Non-pigmented ciliary epithelial cell (primary cell): ENCODE measurements around the gene RBFOX2.
A peak's percentile ranks its signal among the peaks of the same experiment; 100 is the strongest.
"Not testable (repeated sequence)": the region's sequence is repeated elsewhere in the genome, so short reads cannot be mapped to it uniquely, and the experiment has no call there.

Experiments used
- DNase-seq: peaks from one replicate; pipeline ENCODE4 v3.0.0-alpha.2; 2010; ENCODE audit warnings: low read depth

RBFOX2 gene

DNA sequence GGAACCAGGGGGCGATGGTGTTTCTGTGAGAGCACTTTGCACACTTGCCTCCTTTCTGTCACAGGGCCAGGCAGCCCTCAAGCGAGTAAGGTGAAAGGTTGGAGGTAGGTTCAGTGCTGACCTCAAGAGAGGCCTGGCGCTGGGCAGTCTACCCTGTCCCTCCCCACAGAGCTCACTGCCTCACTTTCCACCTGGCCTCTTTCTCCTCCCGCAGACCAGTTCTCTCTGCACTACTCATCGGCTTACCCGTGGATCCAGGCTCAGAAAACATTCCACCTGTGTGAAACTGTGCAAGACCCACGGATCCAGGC is 294.2 kb downstream of the RBFOX2 start:
- no peak for DNase-seq

GRCh38 chr22:35733791-35734516 is 294.7 kb downstream of the RBFOX2 start:
- no peak for DNase-seq

DNA sequence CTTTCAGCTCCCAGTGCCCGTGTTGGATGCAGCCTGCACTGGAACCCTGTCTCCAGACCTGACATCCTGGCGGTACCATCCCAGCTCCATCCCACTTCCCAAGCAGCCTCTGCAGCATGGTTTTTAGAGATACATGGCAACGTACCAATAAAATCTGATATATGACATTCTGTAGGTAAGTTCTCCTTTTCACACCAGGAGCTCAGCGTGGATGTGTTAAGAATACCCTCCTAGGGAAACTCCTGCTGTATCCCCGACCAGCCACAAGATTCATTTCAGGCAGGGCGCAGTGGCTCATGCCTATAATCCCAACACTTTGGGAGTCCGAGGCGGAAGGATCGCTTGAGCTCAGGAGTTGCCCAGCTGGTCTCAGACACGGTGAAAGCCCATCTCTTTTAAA is 295.6 kb downstream of the RBFOX2 start:
- DNase-seq = no peak

- no peak for DNase-seq
These were observed 296.5 kb downstream of the RBFOX2 start for GRCh38 chr22:35732116-35732515.

- DNase-seq = no peak
These were observed 297.3 kb downstream of the RBFOX2 start for GRCh38 chr22:35731321-35731720.

DNA sequence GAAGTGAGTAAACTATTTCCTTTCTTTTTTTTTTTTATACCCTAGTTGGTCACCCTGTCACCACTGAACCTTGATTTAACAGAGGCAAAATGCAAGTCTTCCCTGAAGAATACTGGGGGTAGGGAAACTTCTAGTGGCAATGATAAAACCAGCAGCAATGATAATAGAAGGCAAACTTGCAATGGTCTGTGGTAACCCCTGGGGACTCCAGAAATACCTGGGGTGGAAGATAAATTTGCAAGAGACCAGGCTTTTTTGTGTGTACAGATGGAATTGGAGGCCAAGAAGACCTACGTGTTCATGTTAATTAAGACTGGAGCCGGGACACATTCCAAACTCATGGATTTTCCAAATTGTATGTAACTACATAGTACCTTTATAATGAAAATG is 299.3 kb downstream of the RBFOX2 start:
- no peak for DNase-seq

GRCh38 chr22:35728639-35729308 is 299.9 kb downstream of the RBFOX2 start:
- no peak for DNase-seq

GRCh38 chr22:35727436-35727835 is 301.2 kb downstream of the RBFOX2 start:
- no peak for DNase-seq

DNA sequence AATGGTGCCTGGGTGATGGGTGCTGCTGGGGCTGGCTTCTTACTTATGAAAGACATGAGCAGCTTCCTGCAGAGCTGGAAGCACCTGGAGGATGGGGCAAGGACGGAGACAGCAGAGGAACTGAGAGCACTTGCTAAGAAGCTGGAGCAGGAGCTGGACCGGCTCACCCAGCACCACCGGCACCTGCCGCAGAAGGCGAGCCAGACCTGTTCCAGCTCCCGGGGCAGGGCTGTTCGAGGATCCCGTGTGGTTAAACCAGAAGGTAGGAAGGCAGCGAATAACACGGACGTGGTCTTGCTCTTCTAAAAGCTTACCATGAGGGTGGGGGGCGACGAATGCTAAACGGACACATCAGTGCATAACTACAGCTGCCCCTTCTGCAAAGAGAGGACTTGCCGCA is 301.7 kb downstream of the RBFOX2 start:
- DNase-seq = no peak

- DNase-seq = no peak
These were observed 302.2 kb downstream of the RBFOX2 start for GRCh38 chr22:35726398-35726797.

GRCh38 chr22:35725521-35725920 is 303.1 kb downstream of the RBFOX2 start:
- DNase-seq = no peak

DNA sequence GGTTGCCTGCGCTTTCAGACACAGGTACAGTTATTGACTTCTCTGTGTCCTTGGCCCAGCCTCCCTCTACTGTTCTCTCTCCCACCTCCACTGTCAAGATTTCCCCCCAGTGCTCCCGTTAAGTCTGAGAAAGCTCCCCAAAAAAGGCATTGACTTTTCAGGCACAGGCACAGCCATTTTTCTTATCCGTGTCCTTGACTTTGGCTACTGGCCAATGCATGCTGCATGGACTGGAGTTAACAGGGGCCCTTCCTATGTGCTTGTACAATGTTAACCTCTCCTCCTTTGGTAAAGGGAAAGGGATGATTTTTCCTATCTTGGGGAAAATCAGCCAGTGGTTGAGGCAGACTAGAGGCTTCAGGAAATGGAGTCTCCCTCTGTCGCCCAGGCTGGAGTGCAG is 306.7 kb downstream of the RBFOX2 start:
- DNase-seq = no peak

- DNase-seq = no peak
These were observed 309.3 kb downstream of the RBFOX2 start for GRCh38 chr22:35719212-35719875.

DNA sequence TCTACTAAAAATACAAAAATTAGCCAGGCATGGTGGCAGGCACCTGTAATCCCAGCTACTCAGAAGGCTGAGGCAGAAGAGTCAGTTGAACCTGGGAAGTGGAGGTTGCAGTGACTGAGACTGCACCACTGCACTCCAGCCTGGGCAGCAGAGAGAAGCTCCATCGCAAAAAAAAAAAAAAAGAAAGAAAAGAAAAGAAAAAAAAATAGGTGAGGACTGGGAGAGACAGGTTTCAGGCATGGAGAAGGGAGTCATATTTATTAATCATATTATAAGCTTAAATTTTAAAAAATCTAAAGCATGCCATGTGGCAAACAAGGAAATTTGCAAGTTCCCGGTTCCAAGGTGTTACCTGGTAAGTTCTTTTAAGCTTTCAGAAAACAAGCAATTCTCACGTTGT is 311.1 kb downstream of the RBFOX2 start, which contains the start of gene APOL5:
APOL5 (plus strand) TSS at position 301 of the 400 bp plus-strand sequence; CDS start at position 301, 0 bp downstream.
- no peak for DNase-seq

DNA sequence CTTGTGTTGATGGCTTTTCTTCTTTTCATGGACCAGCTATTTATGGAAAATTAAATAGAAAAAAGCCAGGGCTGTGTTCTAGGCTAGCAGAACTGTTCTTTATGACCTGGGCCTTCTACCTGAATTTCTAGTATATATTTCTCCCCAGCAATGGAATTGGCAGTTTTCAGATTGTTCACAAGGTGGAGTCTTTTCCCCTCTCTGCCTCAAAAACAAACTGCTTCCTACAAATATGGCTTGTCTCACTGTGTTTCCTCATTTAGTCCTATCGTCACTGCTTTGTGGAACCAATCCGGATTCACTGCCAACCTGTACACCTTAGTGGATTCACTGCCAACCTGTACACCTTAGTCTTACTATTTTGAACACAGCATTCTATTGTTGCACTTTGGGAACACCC is 316.0 kb downstream of the RBFOX2 start:
- no peak for DNase-seq

DNA sequence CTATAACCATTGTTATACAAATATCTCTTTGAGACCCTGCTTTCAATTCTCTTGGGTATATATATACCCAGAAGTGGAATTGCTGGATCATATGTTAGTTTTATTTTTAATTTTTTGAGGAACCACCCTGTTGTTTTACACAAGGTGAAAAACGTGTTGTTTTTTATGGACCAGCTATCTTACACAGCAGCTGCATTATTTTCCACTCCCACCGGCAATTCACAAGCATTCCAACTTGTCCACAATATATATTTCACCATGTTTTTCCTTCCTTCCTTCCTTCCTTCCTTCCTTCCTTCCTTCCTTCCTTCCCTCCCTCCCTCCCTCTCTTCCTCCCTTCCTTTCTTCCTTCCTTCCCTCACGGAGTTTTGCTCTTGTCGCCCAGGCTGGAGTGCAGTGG is 317.3 kb downstream of the RBFOX2 start:
- DNase-seq = no peak

DNA sequence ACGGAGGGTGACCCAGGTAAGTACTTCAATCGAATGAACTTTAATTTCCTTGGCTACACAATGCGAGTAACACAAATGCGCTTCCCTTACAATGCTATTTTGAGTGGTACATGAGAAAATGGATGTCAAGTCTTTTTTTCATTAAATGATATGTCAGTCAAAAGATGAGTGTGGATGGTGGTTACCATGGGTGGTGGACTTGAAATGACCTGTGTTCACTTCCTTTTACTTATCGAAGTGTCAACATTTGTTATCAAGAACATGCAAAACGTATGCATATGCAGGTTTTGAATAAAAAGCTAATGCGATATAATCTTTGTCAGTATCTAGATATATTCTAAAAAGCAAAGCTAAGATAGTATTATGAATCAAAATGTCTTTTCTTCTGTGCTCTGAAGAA is 319.7 kb downstream of the RBFOX2 start:
- no peak for DNase-seq

- DNase-seq = no peak
These were observed 320.2 kb downstream of the RBFOX2 start for GRCh38 chr22:35708453-35708852.

DNA sequence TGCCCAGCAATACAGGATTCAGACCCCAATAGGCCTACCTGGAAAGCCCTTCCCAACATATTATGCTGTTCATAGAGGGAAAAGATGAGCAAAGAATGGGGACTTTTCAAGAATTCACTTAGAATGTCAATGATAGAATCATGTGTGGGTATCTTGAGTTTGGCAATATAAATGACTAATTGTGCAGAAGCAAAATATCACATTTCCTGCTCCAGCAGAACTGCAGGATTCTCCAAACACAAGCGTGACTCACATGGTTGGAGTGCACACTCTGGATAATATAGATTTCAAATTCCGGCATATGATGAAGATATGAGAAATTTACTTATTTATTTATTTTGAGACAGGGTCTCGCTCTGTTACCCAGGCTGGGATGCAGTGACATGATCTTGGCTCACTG is 323.5 kb downstream of the RBFOX2 start:
- DNase-seq = peak; percentile 69

DNA sequence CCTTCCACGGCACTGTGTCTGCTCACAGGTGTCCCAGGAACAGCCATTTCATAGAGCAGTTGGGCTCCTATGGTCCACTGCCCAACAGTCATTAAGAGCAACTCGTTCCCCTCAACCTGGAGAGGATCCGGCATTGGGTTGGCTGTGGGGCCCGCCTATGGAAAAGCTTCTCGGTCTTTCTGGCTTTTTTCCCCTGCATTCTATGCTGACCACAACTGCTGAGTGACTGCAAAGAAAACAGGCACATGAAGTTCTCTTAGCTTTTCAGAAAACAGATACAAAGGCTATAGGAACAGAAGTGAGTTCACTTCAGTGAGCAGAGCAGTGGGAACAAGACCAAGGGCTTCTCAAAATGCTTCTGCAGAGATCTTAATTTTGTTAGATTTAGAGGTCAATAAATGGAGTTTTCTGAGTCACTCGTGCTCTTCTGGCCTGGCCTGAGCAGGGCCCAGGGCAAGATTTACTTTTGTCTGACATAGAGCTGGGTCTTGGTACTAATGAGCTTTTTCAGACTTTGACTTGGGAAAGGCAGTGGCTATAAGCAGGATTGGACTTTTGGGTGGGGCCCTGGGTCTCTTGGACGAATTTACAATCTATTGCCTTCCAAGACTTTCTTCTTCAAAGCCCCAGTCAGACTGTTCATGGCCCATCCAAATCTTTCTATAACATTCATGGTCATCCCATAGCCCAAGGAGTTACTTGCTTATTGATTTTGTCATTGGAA is 324.6 kb downstream of the RBFOX2 start:
- DNase-seq = no peak

DNA sequence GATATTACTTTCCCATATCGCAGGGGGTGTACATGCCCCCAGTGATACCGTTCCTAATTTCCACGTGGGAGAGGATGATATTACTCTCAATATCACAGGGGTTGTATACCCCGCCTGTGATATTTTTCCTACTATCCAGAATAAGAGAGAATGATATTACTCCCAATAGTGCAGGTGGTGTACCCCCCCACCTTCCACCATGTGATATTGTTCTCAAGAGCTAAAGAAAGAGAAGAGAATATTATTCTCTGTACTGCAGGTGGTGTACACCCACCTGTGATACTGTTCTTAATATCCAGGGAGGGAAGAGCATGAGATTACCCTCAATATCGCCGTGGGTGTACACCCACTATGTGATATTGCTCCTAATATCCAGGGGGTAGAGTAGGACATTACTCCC is 328.8 kb downstream of the RBFOX2 start:
- DNase-seq = not testable (repeated sequence)

DNA sequence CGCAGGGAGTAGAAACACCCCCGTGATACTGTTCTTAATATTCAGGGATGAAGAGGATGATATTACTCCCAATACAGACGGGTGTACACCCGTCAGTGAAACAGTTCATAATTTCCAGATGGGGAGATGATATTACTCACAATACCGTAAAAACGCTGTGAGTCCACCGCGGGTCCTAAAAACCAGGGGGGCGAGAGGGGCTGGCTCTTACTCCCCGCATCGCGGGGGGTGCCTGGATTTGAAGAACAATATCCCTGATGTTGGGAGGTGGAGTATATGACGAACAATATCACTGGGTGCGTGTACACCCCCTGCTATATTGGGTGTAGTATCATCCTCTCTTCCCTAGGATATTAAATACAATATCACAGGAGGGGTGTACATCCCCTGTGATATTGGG is 331.5 kb downstream of the RBFOX2 start:
- DNase-seq = no peak

GRCh38 chr22:35695202-35695601 is 333.4 kb downstream of the RBFOX2 start:
- DNase-seq = no peak
